GM12878 (cell line): ENCODE results near the gene PRSS1. TPM values are rescaled to one million over a fixed set of nuclear protein-coding genes. Genes with fewer than 3 reads are reported as not detected.
"Not testable (repeated sequence)": the region's sequence is repeated elsewhere in the genome, so short reads cannot be mapped to it uniquely, and the experiment has no call there.

Source experiments
- ATAC-seq: fragments of 200-7000 bp; cut with Tn5 transposase; 3 replicates; pipeline ENCODE4 v1.9.1; 2020; ENCODE audit warnings: mild to moderate bottlenecking, moderate library complexity
- BruUV-seq: library from RNA; stranded (reverse); fragments of 400-500 nt; replicated peaks from 2 replicates; lab custom pipeline; 2021; lab: Mats Ljungman, UMichigan
- CTCF ChIA-PET: fragments of 300-600 bp; sonication (Branson Sonifier 250); formaldehyde crosslinking; extraction: SDS; loops from one replicate; lab custom pipeline; 2021; ENCODE audit warnings: inconsistent platforms; lab: Yijun Ruan, JAX
- POLR2A ChIA-PET: fragments of 350-600 bp; formaldehyde crosslinking; extraction: SDS; loops from one replicate; lab custom pipeline; 2021; ENCODE audit warnings: inconsistent platforms; lab: Charles Lee
- RAD21 ChIA-PET: fragments of 300-600 bp; sonication (Branson Sonifier 250); formaldehyde crosslinking; loops from one replicate; lab custom pipeline; 2023; ENCODE audit warnings: antibody characterized with exemption; ENCODE audit not compliant: unreplicated experiment; lab: Charles Lee
- SMC1A ChIA-PET: fragments of 300-600 bp; sonication (Branson Sonifier 250); formaldehyde crosslinking; loops from one replicate; lab custom pipeline; 2023; ENCODE audit not compliant: unreplicated experiment, uncharacterized antibody; lab: Charles Lee
- DNase-seq: peaks from one replicate; pipeline ENCODE4 v3.0.0-alpha.2; 2011; ENCODE audit warnings: low read depth, low spot score
- FAIRE-seq: peaks from 3 replicates; lab custom pipeline; 2011; peaks lifted over from hg19 to GRCh38; lab: Jason Lieb, UNC
- H2AFZ ChIP-seq: 2 replicates; pipeline ENCODE4 v1.6.0; 2011; ENCODE audit warnings: low read depth, low read length, control low read depth; ENCODE audit not compliant: control insufficient read depth
- H3K27ac ChIP-seq: 2 replicates; pipeline ENCODE4 v1.5.1; 2011; ENCODE audit warnings: control low read depth; ENCODE audit not compliant: control insufficient read depth, insufficient read depth
- H3K27me3 ChIP-seq, 2 experiments: replicated peaks in 1 of 2; 2 replicates each; pipeline versions ENCODE4 v1.6.0 to v1.6.1; 2011; ENCODE audit warnings: low read length in 1 of 2; ENCODE audit not compliant: control insufficient read depth in 2 of 2, insufficient read depth in 2 of 2
- H3K36me3 ChIP-seq, 2 experiments: 2 replicates each; pipeline ENCODE4 v1.5.1; 2011; ENCODE audit warnings: low read length in 1 of 2; ENCODE audit not compliant: control insufficient read depth in 2 of 2, insufficient read depth in 2 of 2
- H3K4me1 ChIP-seq: 2 replicates; pipeline ENCODE4 v1.6.1; 2011; ENCODE audit warnings: mild to moderate bottlenecking, low read length, moderate library complexity, mixed read lengths; ENCODE audit not compliant: control insufficient read depth, insufficient read depth
- H3K4me2 ChIP-seq: 2 replicates; pipeline ENCODE4 v1.6.0; 2011; ENCODE audit warnings: control low read depth; ENCODE audit not compliant: control insufficient read depth, insufficient read depth
- H3K4me3 ChIP-seq: fragments of 200-600 bp; sonication (generic); 2 replicates; pipeline ENCODE4 v1.5.1; 2016
- H3K79me2 ChIP-seq: 2 replicates; pipeline ENCODE4 v1.6.0; 2011; ENCODE audit warnings: low read length; ENCODE audit not compliant: control insufficient read depth, insufficient read depth
- H3K9ac ChIP-seq: 2 replicates; pipeline ENCODE4 v1.8.0; 2011; ENCODE audit warnings: low read length, control low read depth, mixed read lengths; ENCODE audit not compliant: control insufficient read depth, insufficient read depth
- H3K9me3 ChIP-seq: replicated peaks from 3 replicates; pipeline ENCODE4 v1.5.1; 2011; ENCODE audit warnings: mild to moderate bottlenecking, low read length; ENCODE audit not compliant: control insufficient read depth, insufficient read depth
- H4K20me1 ChIP-seq: 2 replicates; pipeline ENCODE4 v1.6.0; 2011; ENCODE audit not compliant: control insufficient read depth, insufficient read depth
- EED ChIP-seq: sonication (generic); IDR thresholded peaks from 2 replicates; pipeline ENCODE4 v1.6.1; 2016; ENCODE audit warnings: antibody characterized with exemption, low read depth
- GABPA ChIP-seq: IDR thresholded peaks from 2 replicates; pipeline ENCODE4 v1.6.1; 2014; ENCODE audit warnings: antibody characterized with exemption, low read depth, mild to moderate bottlenecking, inconsistent platforms
- NFIC ChIP-seq: IDR thresholded peaks from 2 replicates; pipeline ENCODE4 v1.6.1; 2012; ENCODE audit warnings: low read depth, mild to moderate bottlenecking, inconsistent platforms, low read length, moderate library complexity
- RAD21 ChIP-seq: IDR thresholded peaks from 2 replicates; pipeline ENCODE4 v1.6.1; 2011; ENCODE audit warnings: mild to moderate bottlenecking, low read depth, low read length, moderate library complexity; ENCODE audit not compliant: insufficient read depth
- SMARCA5 ChIP-seq: fragments of 450-650 bp; IDR thresholded peaks from 2 replicates; pipeline ENCODE4 v1.6.1; 2017; ENCODE audit warnings: mild to moderate bottlenecking
- USF2 ChIP-seq: IDR thresholded peaks from 2 replicates; pipeline ENCODE4 v1.6.1; 2011; ENCODE audit warnings: low read depth, low read length, improper control_type of control experiment, borderline replicate concordance
- WGBS: methylation state at CpG from one replicate; pipeline ENCODE4 v1.1.6; 2016; ENCODE audit warnings: low lambda C conversion rate; ENCODE audit not compliant: insufficient replicate concordance, insufficient coverage; ENCODE audit errors: missing lambda C conversion rate; 5-methylcytosine and 5-hydroxymethylcytosine counted together
- in situ Hi-C: fragments of 300-500 bp; cut with MboI; formaldehyde crosslinking; loops from 9 replicates; pipeline ENCODE4 v1.14.3; 2018; ENCODE audit warnings: mixed read lengths
- intact Hi-C: fragments of 100-400 bp; cut with micrococcal nuclease; formaldehyde crosslinking; loops from one replicate; pipeline ENCODE4 v1.14.2; 2022; ENCODE audit not compliant: unreplicated experiment
- polyA plus RNA-seq, 11 experiments: library from polyadenylated mRNA; depleted of rRNA in 4 of 11; unstranded in 6 of 11; stranded (reverse) in 5 of 11; fragments of >200 nt; fragmentation: Nextera tagmentation in 4 of 11; fragmentation: Illumina TruSeq in 1 of 11; extraction: Ambion mirVana in 4 of 11; extraction: Trizol in 1 of 11; gene quantifications; 1 replicate in 1 of 11; 2 replicates in 10 of 11; pipeline versions ENCODE4 v1.2.1 to v1.2.3, GENCODE V29; 2011 to 2016; ENCODE audit warnings: inconsistent platforms in 2 of 11, missing spikeins in 2 of 11, low read depth in 1 of 11
- total RNA-seq, 4 experiments: library from RNA; depleted of rRNA in 3 of 4; stranded (reverse); fragments of >200 nt in 3 of 4; fragmentation: Illumina TruSeq in 1 of 4; extraction: Trizol in 1 of 4; gene quantifications; 2 replicates each; pipeline versions ENCODE4 v1.2.1 to v1.2.3, GENCODE V29; 2013 to 2021
- TF ChIP-seq, protein P1 (sequence below): fragments of 450-650 bp; IDR thresholded peaks from 2 replicates; pipeline ENCODE4 v1.6.1; 2016; ENCODE audit warnings: mild to moderate bottlenecking

The PRSS1 gene
- total and polyA plus RNA-seq, 10 of the 15 experiments (the other 5 are each of a cell fraction or from before 2014, with no cell fraction given) = 11.9 TPM; not detected in 9

DNA sequence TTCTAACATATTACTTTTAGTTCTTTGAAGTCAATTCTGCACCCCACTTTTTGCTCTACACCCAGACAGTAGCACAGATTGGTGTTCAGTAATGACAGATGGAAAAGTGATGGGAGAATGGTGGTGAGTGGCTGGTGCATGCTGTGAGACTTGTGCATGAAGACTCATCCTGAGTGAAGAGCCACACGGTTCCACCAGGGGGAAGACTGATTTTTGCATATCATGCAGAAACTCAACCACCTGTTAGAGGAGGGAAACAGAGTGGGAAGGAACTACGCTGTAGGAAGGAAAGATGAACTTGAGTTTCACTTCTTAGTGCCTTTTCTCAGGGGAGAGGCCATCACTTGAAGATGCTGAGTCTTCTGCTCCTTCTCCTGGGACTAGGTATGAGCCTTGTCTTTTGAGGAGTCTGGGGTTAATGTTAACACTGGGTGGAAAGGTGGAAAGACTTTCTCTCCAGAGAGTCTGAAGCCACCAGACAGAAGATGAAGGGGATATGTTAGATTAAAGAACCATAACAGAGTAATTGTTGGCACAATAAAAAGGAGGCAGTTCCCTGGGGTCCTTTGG, 9.3 kb upstream of the PRSS1 start (continued):
- TF ChIP-seq EED (no peak), RAD21 (peak; percentile 29; the same call in 1 of the 2 replicates), GABPA (no peak), USF2 (no peak), SMARCA5 (no peak)

GRCh38 chr7:142740786-142741185, 8.5 kb upstream of the PRSS1 start:
- ChIA-PET CTCF (interaction anchor here (1.1 to 1.7 kb wide), 2 partner anchors 42 to 70 kb away, joined by 3 to 9 read pairs; no protein-coding TSS in a partner anchor), SMC1A (interaction anchor here (0.9 to 1.3 kb wide), 2 partner anchors 27 to 69 kb away, joined by 3 to 4 read pairs; no protein-coding TSS in a partner anchor)
- Histone ChIP-seq H2AFZ (no peak overlapping the region), H3K4me1 (peaks cover 3% of the 10 kb centered on the region; the same call in 1 of the 2 replicates), H3K4me2 (no peak overlapping the region), H3K9ac (no peak overlapping the region), H3K27ac (no peak overlapping the region), H3K9me3 (no peaks in the 10 kb centered on the region), H3K4me3 (no peak overlapping the region), H3K27me3 (0 out of 4 replicates have a peak, but pooled peaks cover 1 to 4% of the 10 kb centered on the region in 2 experiments), H3K36me3 (no peaks in the 10 kb centered on the region), H4K20me1 (no peaks in the 10 kb centered on the region)
- intact Hi-C loops = no loop called here
- in situ Hi-C loops = no loop called here
- ATAC-seq (no peak), FAIRE-seq (no peak), DNase-seq (no peak)
- TF ChIP-seq, protein P1, sequence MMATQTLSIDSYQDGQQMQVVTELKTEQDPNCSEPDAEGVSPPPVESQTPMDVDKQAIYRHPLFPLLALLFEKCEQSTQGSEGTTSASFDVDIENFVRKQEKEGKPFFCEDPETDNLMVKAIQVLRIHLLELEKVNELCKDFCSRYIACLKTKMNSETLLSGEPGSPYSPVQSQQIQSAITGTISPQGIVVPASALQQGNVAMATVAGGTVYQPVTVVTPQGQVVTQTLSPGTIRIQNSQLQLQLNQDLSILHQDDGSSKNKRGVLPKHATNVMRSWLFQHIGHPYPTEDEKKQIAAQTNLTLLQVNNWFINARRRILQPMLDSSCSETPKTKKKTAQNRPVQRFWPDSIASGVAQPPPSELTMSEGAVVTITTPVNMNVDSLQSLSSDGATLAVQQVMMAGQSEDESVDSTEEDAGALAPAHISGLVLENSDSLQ = no peak
- TF ChIP-seq NFIC = no peak
- TF ChIP-seq, all 136 proteins: peak for 0
- no peaks in the 10 kb centered on the region for H3K79me2 ChIP-seq
- BruUV-seq = no TSS peak
- 53% methylated on average over 5 of the region's 5 CpGs for WGBS
- POLR2A ChIA-PET = no interaction called here
- RAD21 ChIA-PET = no interaction called here

DNA sequence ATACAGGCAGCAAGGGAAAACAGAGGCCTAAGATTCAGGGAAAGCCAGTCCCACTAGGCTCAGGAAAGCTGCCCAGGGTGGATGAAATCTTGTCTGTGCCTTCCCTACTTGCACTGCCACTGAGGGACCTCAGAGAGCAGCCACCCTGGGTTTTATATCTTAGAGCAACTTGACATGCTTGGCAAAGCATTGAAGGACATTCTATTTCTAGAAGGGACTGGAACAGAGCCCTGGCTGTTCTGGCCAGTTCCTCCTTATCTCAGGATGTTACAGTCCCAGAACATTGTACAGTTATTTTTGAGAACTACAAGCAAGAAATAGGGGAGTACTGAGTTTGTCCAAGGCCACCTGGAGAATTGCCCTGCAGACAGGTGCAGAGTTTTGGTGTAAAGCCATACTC, 7.3 kb upstream of the PRSS1 start:
- ChIA-PET SMC1A (interaction anchor here (0.7 to 1.3 kb wide), 2 partner anchors 28 to 73 kb away, joined by 3 to 4 read pairs; no protein-coding TSS in a partner anchor), CTCF (interaction anchor here (0.7 to 1.7 kb wide), 4 partner anchors 29 to 69 kb away, joined by 3 to 9 read pairs (median 4); no protein-coding TSS in a partner anchor)
- ATAC-seq, H3K4me2 ChIP-seq, H3K36me3 ChIP-seq, H2AFZ ChIP-seq, FAIRE-seq, DNase-seq, H4K20me1 ChIP-seq, in situ Hi-C loops, H3K4me3 ChIP-seq, H3K27ac ChIP-seq, POLR2A ChIA-PET, H3K27me3 ChIP-seq, H3K4me1 ChIP-seq, BruUV-seq, H3K9ac ChIP-seq, intact Hi-C loops, RAD21 ChIA-PET, H3K79me2 ChIP-seq, H3K9me3 ChIP-seq: not testable (repeated sequence)
